Dendritic cell treated with granulocyte-macrophage colony-stimulating factor and Interleukin-4, amounts not matched to agents 40 ng/mL and 50 ng/mL, for 4 days (primary cell): ENCODE results near the gene TMCO4.

Source experiments
- H3K27ac Mint-ChIP-seq: one replicate; pipeline ENCODE4 v1.8.0; 2022; ENCODE audit warnings: mild to moderate bottlenecking, mixed read lengths
- H3K27me3 Mint-ChIP-seq: one replicate; pipeline ENCODE4 v1.8.0; 2022; ENCODE audit warnings: mild to moderate bottlenecking, mixed read lengths
- H3K36me3 Mint-ChIP-seq: one replicate; pipeline ENCODE4 v1.8.0; 2022; ENCODE audit warnings: low read depth, mixed read lengths
- H3K4me1 Mint-ChIP-seq: one replicate; pipeline ENCODE4 v1.8.0; 2022; ENCODE audit warnings: low read depth, mixed read lengths
- H3K4me3 Mint-ChIP-seq: one replicate; pipeline ENCODE4 v1.8.0; 2022; ENCODE audit warnings: mild to moderate bottlenecking, moderate library complexity, mixed read lengths
- H3K9me3 Mint-ChIP-seq: one replicate; pipeline ENCODE4 v1.8.0; 2022; ENCODE audit warnings: mixed read lengths
- intact Hi-C: fragments of 100-400 bp; cut with micrococcal nuclease; formaldehyde crosslinking; loops from one replicate; pipeline ENCODE4 v1.15.0; 2022

The TMCO4 gene

DNA sequence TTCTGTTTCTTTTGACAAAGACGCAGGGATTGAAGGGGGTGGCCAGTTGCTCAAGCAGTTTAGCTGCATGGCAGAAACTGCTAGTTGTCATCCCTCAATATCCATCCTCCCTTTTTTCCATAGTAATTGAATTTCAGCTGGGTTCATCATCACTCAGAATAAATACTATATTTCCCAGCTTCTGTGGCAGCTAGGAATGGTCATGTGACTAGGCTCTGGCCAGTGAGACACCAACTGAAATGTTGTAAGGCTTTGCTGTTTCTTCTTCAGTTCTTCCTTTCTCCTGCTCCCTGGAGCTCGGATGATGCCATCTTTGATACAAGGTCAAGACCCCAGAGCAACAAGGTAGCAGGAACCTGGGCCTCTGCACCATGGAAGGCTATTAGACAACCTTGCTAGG lies 61.0 kb downstream of the TMCO4 start:
- H3K27me3 Mint-ChIP-seq, result no peaks in the 10 kb centered on the region
- intact Hi-C loops, result no loop called here
- H3K4me3 Mint-ChIP-seq, result no peak overlapping the region
- H3K27ac Mint-ChIP-seq, result no peak overlapping the region
- H3K4me1 Mint-ChIP-seq, result no peaks in the 10 kb centered on the region
- peaks cover 84% of the 10 kb centered on the region for H3K36me3 Mint-ChIP-seq
- H3K9me3 Mint-ChIP-seq, result no peaks in the 10 kb centered on the region

- Mint-ChIP-seq H3K4me3 (no peak overlapping the region), H3K4me1 (no peaks in the 10 kb centered on the region), H3K9me3 (no peaks in the 10 kb centered on the region), H3K27me3 (no peaks in the 10 kb centered on the region), H3K27ac (no peak overlapping the region), H3K36me3 (peaks cover 86% of the 10 kb centered on the region)
- intact Hi-C loops, result no loop called here
Observed at GRCh38 chr1:19738076-19738475, 61.6 kb downstream of the TMCO4 start.

DNA sequence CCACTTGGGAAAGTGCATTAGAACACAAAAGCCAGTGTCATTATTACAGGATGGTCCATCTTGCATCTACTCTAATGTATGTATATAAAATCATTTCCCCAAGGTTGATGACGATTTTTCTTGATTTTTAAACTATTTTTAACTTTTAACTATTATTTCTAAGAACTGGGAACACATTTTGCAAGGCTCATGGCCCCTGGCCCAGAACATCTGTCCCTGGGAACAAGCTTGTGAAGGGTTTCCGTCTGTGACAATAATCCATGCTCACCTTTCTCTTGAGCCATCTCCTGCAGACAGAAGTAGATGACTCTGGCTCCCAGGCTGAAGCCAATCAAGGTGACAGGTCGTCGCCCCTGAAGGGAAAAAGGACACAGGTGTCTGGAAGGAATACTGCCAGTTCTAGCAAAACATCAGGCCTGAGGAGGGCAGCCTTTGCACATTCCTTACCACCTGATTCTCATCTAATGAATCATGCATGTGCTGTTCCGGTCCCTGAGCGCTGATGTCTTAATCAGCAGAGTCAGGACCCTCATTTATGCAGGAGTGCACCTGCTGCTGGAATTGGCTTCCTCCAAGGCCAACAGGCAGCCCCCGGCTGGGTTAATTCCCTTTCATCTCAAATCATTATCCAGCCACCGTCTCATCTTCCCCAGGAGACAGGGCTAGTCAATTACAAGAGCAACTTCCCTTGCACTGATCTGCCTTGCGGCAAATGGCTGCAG lies 62.5 kb downstream of the TMCO4 start:
- intact Hi-C loops, result no loop called here
- Mint-ChIP-seq H3K4me1 (no peaks in the 10 kb centered on the region), H3K27ac (no peak overlapping the region), H3K27me3 (no peaks in the 10 kb centered on the region), H3K36me3 (peaks cover 93% of the 10 kb centered on the region), H3K4me3 (no peak overlapping the region), H3K9me3 (no peaks in the 10 kb centered on the region)

GRCh38 chr1:19735440-19736127 lies 64.1 kb downstream of the TMCO4 start:
- intact Hi-C loops, result no loop called here
- Mint-ChIP-seq H3K9me3 (peaks cover 7% of the 10 kb centered on the region), H3K4me3 (no peak overlapping the region), H3K4me1 (no peaks in the 10 kb centered on the region), H3K27me3 (no peaks in the 10 kb centered on the region), H3K27ac (no peak overlapping the region), H3K36me3 (peaks cover 93% of the 10 kb centered on the region)

DNA sequence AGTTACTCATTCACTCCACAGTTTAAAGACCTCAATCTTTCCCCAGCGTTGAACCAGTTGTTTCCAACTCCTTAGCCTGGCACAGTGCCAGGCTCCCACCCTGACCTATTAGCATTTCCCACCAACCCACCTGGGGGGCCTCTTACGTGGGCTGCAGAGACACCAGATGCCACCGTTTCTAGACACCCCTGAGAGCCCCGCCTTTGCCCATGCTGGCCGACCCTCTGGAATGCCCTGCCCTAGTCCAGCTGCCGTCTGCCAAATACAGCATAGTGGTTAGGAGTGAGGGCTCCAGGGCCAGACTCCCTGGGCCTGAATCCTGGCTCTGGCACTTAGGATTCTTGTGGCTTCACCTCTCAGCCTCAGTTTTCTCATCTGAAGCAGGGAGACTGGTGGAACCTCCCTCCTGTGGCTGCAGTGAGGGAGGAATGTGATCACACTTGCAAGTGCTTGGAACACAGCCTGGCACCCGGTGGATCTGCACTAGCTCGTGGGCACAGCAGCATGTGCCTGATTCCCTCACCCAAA lies 65.2 kb downstream of the TMCO4 start:
- H3K9me3 Mint-ChIP-seq, result peaks cover 12% of the 10 kb centered on the region
- no peaks in the 10 kb centered on the region for H3K27me3 Mint-ChIP-seq
- intact Hi-C loops, result no loop called here
- H3K36me3 Mint-ChIP-seq, result peaks cover 89% of the 10 kb centered on the region
- H3K27ac Mint-ChIP-seq, result no peak overlapping the region
- no peak overlapping the region for H3K4me3 Mint-ChIP-seq
- no peaks in the 10 kb centered on the region for H3K4me1 Mint-ChIP-seq

DNA sequence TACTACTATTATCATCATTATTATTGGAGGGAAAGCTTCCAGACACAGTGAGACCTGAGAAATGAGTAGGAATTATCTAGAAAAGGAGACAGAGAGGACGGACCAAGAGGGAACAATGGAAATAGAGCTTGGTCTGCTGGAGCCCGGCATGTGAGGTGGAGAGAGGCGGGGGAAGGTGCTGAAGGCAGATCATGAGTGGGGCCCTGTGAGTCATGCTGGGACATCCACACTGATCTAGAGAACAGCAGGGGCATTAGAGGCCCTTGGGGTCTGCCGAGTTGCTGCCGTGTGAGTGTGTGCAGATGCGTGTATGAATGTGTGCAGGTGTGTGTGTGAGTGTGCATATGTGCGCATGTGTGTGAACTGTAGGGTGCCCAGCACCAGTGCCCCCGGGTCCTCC lies 65.7 kb downstream of the TMCO4 start:
- Mint-ChIP-seq H3K36me3 (peaks cover 84% of the 10 kb centered on the region), H3K9me3 (peaks cover 12% of the 10 kb centered on the region), H3K27me3 (no peaks in the 10 kb centered on the region), H3K4me3 (no peak overlapping the region), H3K27ac (no peak overlapping the region), H3K4me1 (no peaks in the 10 kb centered on the region)
- intact Hi-C loops, result no loop called here

DNA sequence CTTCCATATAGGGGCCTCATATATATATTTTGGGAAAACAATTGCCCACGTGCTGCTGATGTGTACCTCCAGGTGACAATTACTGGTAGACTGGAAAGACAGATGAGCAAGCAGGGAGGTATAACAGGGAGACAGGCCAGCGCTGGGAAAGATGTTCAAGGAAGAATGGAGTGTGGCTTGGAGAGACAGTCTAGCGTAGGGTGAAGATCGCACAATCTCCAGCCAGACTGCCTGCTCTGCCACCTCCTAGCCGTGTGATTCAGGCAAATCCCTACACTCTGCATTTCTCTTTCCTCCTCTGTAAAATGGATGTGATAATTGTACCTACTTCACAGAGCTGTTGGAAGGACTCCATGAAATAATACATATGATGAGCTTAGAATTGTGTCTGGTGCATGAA lies 66.1 kb downstream of the TMCO4 start:
- intact Hi-C loops, result no loop called here
- no peaks in the 10 kb centered on the region for H3K27me3 Mint-ChIP-seq
- no peak overlapping the region for H3K4me3 Mint-ChIP-seq
- no peak overlapping the region for H3K27ac Mint-ChIP-seq
- peaks cover 82% of the 10 kb centered on the region for H3K36me3 Mint-ChIP-seq
- no peaks in the 10 kb centered on the region for H3K4me1 Mint-ChIP-seq
- peaks cover 12% of the 10 kb centered on the region for H3K9me3 Mint-ChIP-seq

DNA sequence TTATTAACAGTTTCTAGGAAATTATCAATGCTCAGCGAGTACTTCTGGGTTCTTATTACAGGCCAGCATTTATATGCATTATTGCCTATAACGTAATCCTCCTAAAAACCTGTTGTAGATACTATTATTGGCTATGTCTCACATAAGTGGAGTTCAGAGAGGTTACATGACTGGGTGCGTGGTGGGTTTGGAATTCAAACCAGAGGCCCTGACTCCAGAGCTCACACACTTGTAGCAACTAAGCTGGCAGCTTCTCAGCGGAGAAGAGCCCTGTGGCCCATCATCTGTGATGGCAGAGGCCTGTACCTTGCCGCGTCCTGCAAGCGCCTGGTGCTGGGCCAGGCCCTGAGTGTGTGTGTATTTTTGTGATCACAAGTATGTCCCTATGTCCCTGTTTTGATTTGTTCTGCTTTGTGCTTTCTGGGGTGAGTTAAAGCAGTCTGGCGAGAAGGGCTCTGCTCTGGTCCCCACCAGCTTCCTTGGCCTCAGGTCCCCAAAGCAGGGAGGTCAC lies 68.3 kb downstream of the TMCO4 start:
- intact Hi-C loops, result no loop called here

DNA sequence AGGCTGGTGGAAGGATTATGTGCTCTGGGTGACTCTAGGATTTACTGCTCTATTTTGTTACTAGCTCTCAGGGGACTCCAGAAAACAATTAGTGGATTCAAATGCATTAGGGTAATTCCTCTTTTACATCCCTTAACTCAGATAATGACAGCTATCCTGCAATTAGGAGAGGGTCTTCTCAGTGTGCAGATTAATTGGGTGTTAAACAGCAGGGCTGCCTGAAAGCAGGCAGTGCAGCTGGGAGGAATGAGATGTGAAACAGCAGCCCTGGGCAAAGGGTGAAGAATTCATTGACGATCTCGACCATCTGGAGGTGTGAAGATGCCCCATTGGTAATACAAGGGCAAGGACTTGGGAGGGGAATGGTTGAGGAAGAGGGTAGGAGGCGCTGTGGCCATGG lies 68.9 kb downstream of the TMCO4 start:
- intact Hi-C loops, result no loop called here
- Mint-ChIP-seq H3K4me3 (no peak overlapping the region), H3K36me3 (peaks cover 88% of the 10 kb centered on the region), H3K27me3 (no peaks in the 10 kb centered on the region), H3K9me3 (peaks cover 12% of the 10 kb centered on the region), H3K4me1 (no peaks in the 10 kb centered on the region), H3K27ac (no peak overlapping the region)

More for the DNA sequence above, 68.3 kb downstream of the TMCO4 start:
- Mint-ChIP-seq H3K36me3 (peaks cover 88% of the 10 kb centered on the region), H3K4me3 (no peak overlapping the region), H3K4me1 (no peaks in the 10 kb centered on the region), H3K27ac (no peak overlapping the region), H3K27me3 (no peaks in the 10 kb centered on the region), H3K9me3 (peaks cover 12% of the 10 kb centered on the region)

DNA sequence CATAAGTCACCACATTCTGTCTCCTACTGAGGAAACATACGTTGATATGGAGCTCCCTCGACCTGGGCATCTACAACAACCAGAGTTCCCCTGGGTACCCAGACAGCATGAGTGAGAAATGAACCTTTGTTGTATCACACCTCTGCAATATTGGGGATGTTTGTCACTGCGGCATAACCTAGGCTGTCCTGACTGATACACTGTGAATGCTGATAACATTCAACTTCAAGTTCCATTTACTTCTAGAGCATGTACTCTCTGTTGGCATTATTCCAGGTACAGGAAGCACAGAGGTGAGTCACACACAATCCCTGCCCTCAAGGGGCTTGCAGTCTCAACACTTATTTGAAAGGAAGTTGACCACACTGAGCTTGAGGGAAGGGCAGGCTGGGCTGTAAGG lies 69.5 kb downstream of the TMCO4 start:
- peaks cover 12% of the 10 kb centered on the region for H3K9me3 Mint-ChIP-seq
- peaks cover 89% of the 10 kb centered on the region for H3K36me3 Mint-ChIP-seq
- intact Hi-C loops, result no loop called here
- H3K4me1 Mint-ChIP-seq, result no peaks in the 10 kb centered on the region
- H3K4me3 Mint-ChIP-seq, result no peak overlapping the region
- no peak overlapping the region for H3K27ac Mint-ChIP-seq
- no peaks in the 10 kb centered on the region for H3K27me3 Mint-ChIP-seq

GRCh38 chr1:19728413-19729145 lies 71.1 kb downstream of the TMCO4 start:
- intact Hi-C loops, result no loop called here
- H3K9me3 Mint-ChIP-seq, result peaks cover 12% of the 10 kb centered on the region
- no peaks in the 10 kb centered on the region for H3K4me1 Mint-ChIP-seq
- peaks cover 76% of the 10 kb centered on the region for H3K36me3 Mint-ChIP-seq
- no peaks in the 10 kb centered on the region for H3K27me3 Mint-ChIP-seq
- no peak overlapping the region for H3K4me3 Mint-ChIP-seq
- H3K27ac Mint-ChIP-seq, result no peak overlapping the region

GRCh38 chr1:19725606-19726005 lies 74.1 kb downstream of the TMCO4 start:
- Mint-ChIP-seq H3K9me3 (peaks cover 6% of the 10 kb centered on the region), H3K4me3 (no peak overlapping the region), H3K27ac (no peak overlapping the region), H3K4me1 (no peaks in the 10 kb centered on the region), H3K27me3 (no peaks in the 10 kb centered on the region), H3K36me3 (peaks cover 64% of the 10 kb centered on the region)
- intact Hi-C loops, result no loop called here

GRCh38 chr1:19723874-19724273 lies 75.8 kb downstream of the TMCO4 start:
- no peak overlapping the region for H3K4me3 Mint-ChIP-seq
- no peaks in the 10 kb centered on the region for H3K27me3 Mint-ChIP-seq
- no peaks in the 10 kb centered on the region for H3K9me3 Mint-ChIP-seq
- H3K4me1 Mint-ChIP-seq, result no peaks in the 10 kb centered on the region
- no peak overlapping the region for H3K27ac Mint-ChIP-seq
- intact Hi-C loops, result no loop called here
- H3K36me3 Mint-ChIP-seq, result peaks cover 65% of the 10 kb centered on the region

DNA sequence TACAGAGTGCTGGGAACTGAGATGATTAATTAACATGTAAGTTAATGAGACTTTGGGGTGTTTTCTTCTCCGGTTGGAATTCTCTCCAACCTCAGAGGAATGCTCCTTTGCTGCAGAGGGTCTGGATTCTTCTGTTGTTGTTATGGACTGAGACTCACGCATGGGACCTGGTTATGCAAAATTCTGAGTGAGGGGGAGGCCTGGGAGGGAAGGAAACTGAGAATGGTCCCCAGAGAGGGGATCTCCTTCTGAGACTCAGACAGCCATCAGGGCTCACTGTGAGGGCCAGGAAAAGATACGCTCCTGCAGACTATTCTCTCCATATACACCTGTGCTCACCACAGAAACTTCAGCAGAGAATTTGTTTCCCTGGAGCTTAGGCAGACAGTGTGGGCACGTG lies 78.7 kb downstream of the TMCO4 start:
- Mint-ChIP-seq H3K27me3 (no peaks in the 10 kb centered on the region), H3K27ac (no peak overlapping the region), H3K4me1 (no peaks in the 10 kb centered on the region), H3K36me3 (peaks cover 54% of the 10 kb centered on the region), H3K4me3 (no peak overlapping the region), H3K9me3 (no peaks in the 10 kb centered on the region)
- intact Hi-C loops, result no loop called here
